ENCODE data around the gene MYH6. TPM values are rescaled to one million over a fixed set of nuclear protein-coding genes. Genes with fewer than 3 reads are reported as not detected.

The MYH6 gene
- total RNA-seq, 1 donor from 2014 or later = 0.07 TPM

- no peak overlapping the region for H3K4me3 Mint-ChIP-seq (ENCODE audit: low read depth)
- H3K27ac Mint-ChIP-seq = no peak overlapping the region
- no peak for TF ChIP-seq CTCF (IDR thresholded peaks at IDR 0.05; ENCODE audit: unreplicated experiment)
- no peaks in the 10 kb centered on the region for H3K9me3 Mint-ChIP-seq (ENCODE audit: low read depth)
- no peak for DNase-seq (ENCODE audit: low spot score, unreplicated experiment)
- H3K27me3 Mint-ChIP-seq = peaks cover 56% of the 10 kb centered on the region
- peaks cover 1% of the 10 kb centered on the region for H3K4me1 Mint-ChIP-seq (ENCODE audit: low read depth)
- H3K36me3 Mint-ChIP-seq (ENCODE audit: insufficient read depth) = no peaks in the 10 kb centered on the region
Measured at GRCh38 chr14:23385244-23385641, 22.8 kb downstream of the MYH6 start.

- Mint-ChIP-seq H3K27ac (no peak overlapping the region), H3K36me3 (ENCODE audit: insufficient read depth) (no peaks in the 10 kb centered on the region), H3K4me1 (ENCODE audit: low read depth) (peaks cover 1% of the 10 kb centered on the region), H3K4me3 (ENCODE audit: low read depth) (no peak overlapping the region), H3K27me3 (peaks cover 61% of the 10 kb centered on the region), H3K9me3 (ENCODE audit: low read depth) (no peaks in the 10 kb centered on the region)
- DNase-seq (ENCODE audit: low spot score, unreplicated experiment) = no peak
- TF ChIP-seq CTCF (IDR thresholded peaks at IDR 0.05; ENCODE audit: unreplicated experiment) = no peak
Measured at GRCh38 chr14:23384364-23385080, 23.6 kb downstream of the MYH6 start.

GRCh38 chr14:23382731-23383440 is 25.2 kb downstream of the MYH6 start:
- H3K36me3 Mint-ChIP-seq (ENCODE audit: insufficient read depth) = no peaks in the 10 kb centered on the region
- H3K9me3 Mint-ChIP-seq (ENCODE audit: low read depth) = no peaks in the 10 kb centered on the region
- peaks cover 60% of the 10 kb centered on the region for H3K27me3 Mint-ChIP-seq
- H3K4me1 Mint-ChIP-seq (ENCODE audit: low read depth) = peaks cover 1% of the 10 kb centered on the region
- H3K4me3 Mint-ChIP-seq (ENCODE audit: low read depth) = no peak overlapping the region
- TF ChIP-seq CTCF (IDR thresholded peaks at IDR 0.05; ENCODE audit: unreplicated experiment) = no peak
- no peak for DNase-seq (ENCODE audit: low spot score, unreplicated experiment)
- H3K27ac Mint-ChIP-seq = no peak overlapping the region

- Mint-ChIP-seq H3K36me3 (ENCODE audit: insufficient read depth) (no peaks in the 10 kb centered on the region), H3K27me3 (peaks cover 60% of the 10 kb centered on the region), H3K4me1 (ENCODE audit: low read depth) (peaks cover 1% of the 10 kb centered on the region), H3K4me3 (ENCODE audit: low read depth) (no peak overlapping the region), H3K27ac (no peak overlapping the region), H3K9me3 (ENCODE audit: low read depth) (no peaks in the 10 kb centered on the region)
- DNase-seq (ENCODE audit: low spot score, unreplicated experiment) = no peak
- no peak for TF ChIP-seq CTCF (IDR thresholded peaks at IDR 0.05; ENCODE audit: unreplicated experiment)
Measured at GRCh38 chr14:23382276-23382675, 25.8 kb downstream of the MYH6 start.

- Mint-ChIP-seq H3K4me3 (ENCODE audit: low read depth) (no peak overlapping the region), H3K4me1 (ENCODE audit: low read depth) (peaks cover 1% of the 10 kb centered on the region), H3K27me3 (peaks cover 59% of the 10 kb centered on the region), H3K27ac (no peak overlapping the region), H3K9me3 (ENCODE audit: low read depth) (no peaks in the 10 kb centered on the region), H3K36me3 (ENCODE audit: insufficient read depth) (no peaks in the 10 kb centered on the region)
- no peak for DNase-seq (ENCODE audit: low spot score, unreplicated experiment)
- no peak for TF ChIP-seq CTCF (IDR thresholded peaks at IDR 0.05; ENCODE audit: unreplicated experiment)
Measured at GRCh38 chr14:23381871-23382270, 26.2 kb downstream of the MYH6 start.

Data from progenitor cell of endocrine pancreas (in vitro differentiated cells).